Colonic mucosa (tissue), 4 donors: ENCODE measurements around the gene DNAH17. TPM values are rescaled to one million over a fixed set of nuclear protein-coding genes. Genes with fewer than 3 reads are reported as not detected.

Source experiments
- DNase-seq: peaks from one replicate; pipeline ENCODE4 v3.0.0-alpha.2; 2020
- H3K27ac ChIP-seq: fragments of 200-600 bp; one replicate; pipeline ENCODE4 v1.8.0; 2021
- H3K27me3 ChIP-seq: fragments of 200-600 bp; one replicate; pipeline ENCODE4 v1.8.0; 2021
- H3K36me3 ChIP-seq: fragments of 200-600 bp; one replicate; pipeline ENCODE4 v1.8.0; 2021
- H3K4me1 ChIP-seq: fragments of 200-600 bp; one replicate; pipeline ENCODE4 v1.8.0; 2021; ENCODE audit warnings: mild to moderate bottlenecking
- H3K4me3 ChIP-seq: fragments of 200-600 bp; one replicate; pipeline ENCODE4 v1.8.0; 2021
- H3K9ac ChIP-seq, 2 donors: one replicate each; pipeline ENCODE4 v1.7.0; 2013; ENCODE audit warnings: control low read depth in 2 of 2, low read depth in 2 of 2, low read length in 2 of 2
- H3K9me3 ChIP-seq: fragments of 200-600 bp; one replicate; pipeline ENCODE4 v1.8.0; 2021
- CTCF ChIP-seq: fragments of 200-600 bp; IDR thresholded peaks from one replicate; pipeline ENCODE4 v1.8.0; 2022; ENCODE audit warnings: antibody characterized with exemption, mild to moderate bottlenecking
- intact Hi-C: fragments of 100-400 bp; cut with DNase I; formaldehyde crosslinking; loops from one replicate; pipeline ENCODE4 v1.14.1; 2022
- total RNA-seq, 2 donors: library from RNA; stranded (reverse); fragmentation: NEBNext Ultra II Directional in 1 of 2; extraction: Animal tissue kit (Norgen Biotek cat#: 25700) in 1 of 2; gene quantifications; one replicate each; pipeline ENCODE4 v1.2.1, GENCODE V29; 2021
- donor health status: healthy.
- donor health status: DM: no; HTN: no; CAD: no.
- donor health status: DM: no; HTN: no; CAD: no.

Gene DNAH17
- total RNA-seq, 2 donors from 2014 or later, result 0.05 to 0.19 TPM

- no peak for TF ChIP-seq CTCF
- no peak overlapping the region for H3K27ac ChIP-seq
- no peak overlapping the region for H3K9ac ChIP-seq
- no peaks in the 10 kb centered on the region for H3K9me3 ChIP-seq
- intact Hi-C loops, result no loop called here
- no peak for DNase-seq
- H3K4me1 ChIP-seq, result no peaks in the 10 kb centered on the region
- H3K4me3 ChIP-seq, result no peak overlapping the region
- H3K36me3 ChIP-seq, result no peaks in the 10 kb centered on the region
- H3K27me3 ChIP-seq, result no peaks in the 10 kb centered on the region
Observed at GRCh38 chr17:78451753-78452152, 125.4 kb downstream of the DNAH17 start.

- intact Hi-C loops, result no loop called here
- Histone ChIP-seq H3K4me3 (no peak overlapping the region), H3K9ac (no peak overlapping the region), H3K36me3 (no peaks in the 10 kb centered on the region), H3K4me1 (no peaks in the 10 kb centered on the region), H3K27me3 (no peaks in the 10 kb centered on the region), H3K9me3 (no peaks in the 10 kb centered on the region), H3K27ac (no peak overlapping the region)
- no peak for DNase-seq
- no peak for TF ChIP-seq CTCF
Observed at GRCh38 chr17:78450696-78451345, 126.4 kb downstream of the DNAH17 start.

- H3K4me1 ChIP-seq, result no peaks in the 10 kb centered on the region
- no peaks in the 10 kb centered on the region for H3K9me3 ChIP-seq
- no peak overlapping the region for H3K9ac ChIP-seq
- no peak for DNase-seq
- H3K27me3 ChIP-seq, result no peaks in the 10 kb centered on the region
- no peak for TF ChIP-seq CTCF
- no peaks in the 10 kb centered on the region for H3K36me3 ChIP-seq
- intact Hi-C loops, result no loop called here
- no peak overlapping the region for H3K27ac ChIP-seq
- H3K4me3 ChIP-seq, result no peak overlapping the region
Observed at GRCh38 chr17:78449983-78450595, 127.1 kb downstream of the DNAH17 start.

GRCh38 chr17:78448356-78448993 lies 128.7 kb downstream of the DNAH17 start:
- Histone ChIP-seq H3K27me3 (no peaks in the 10 kb centered on the region), H3K4me3 (no peak overlapping the region), H3K9me3 (no peaks in the 10 kb centered on the region), H3K36me3 (no peaks in the 10 kb centered on the region), H3K27ac (no peak overlapping the region), H3K4me1 (no peaks in the 10 kb centered on the region), H3K9ac (no peak overlapping the region)
- intact Hi-C loops, result no loop called here
- no peak for DNase-seq
- TF ChIP-seq CTCF, result no peak

GRCh38 chr17:78446833-78447232 lies 130.4 kb downstream of the DNAH17 start:
- no peak overlapping the region for H3K27ac ChIP-seq
- no peak overlapping the region for H3K9ac ChIP-seq
- intact Hi-C loops, result no loop called here
- H3K4me3 ChIP-seq, result no peak overlapping the region
- no peaks in the 10 kb centered on the region for H3K4me1 ChIP-seq
- no peak for DNase-seq
- H3K27me3 ChIP-seq, result no peaks in the 10 kb centered on the region
- H3K9me3 ChIP-seq, result no peaks in the 10 kb centered on the region
- TF ChIP-seq CTCF, result no peak
- H3K36me3 ChIP-seq, result no peaks in the 10 kb centered on the region
